Hepatocyte (in vitro differentiated cells): ENCODE data around the gene SNX10.

Experiments used
- EZH2 ChIP-seq: fragments of 200-600 bp; sonication (generic); IDR thresholded peaks from 2 replicates; pipeline ENCODE4 v1.6.1; 2016; ENCODE audit warnings: antibody characterized with exemption, mild to moderate bottlenecking, borderline replicate concordance
- EZH2phosphoT487 ChIP-seq: fragments of 200-600 bp; sonication (generic); IDR thresholded peaks from one replicate; pipeline ENCODE4 v1.6.1; 2018; ENCODE audit warnings: antibody characterized with exemption, mild to moderate bottlenecking, low read depth, moderate library complexity; ENCODE audit not compliant: unreplicated experiment, severe bottlenecking
- TF ChIP-seq, protein P1 (sequence below): fragments of 200-600 bp; sonication (generic); IDR thresholded peaks from 2 replicates; pipeline ENCODE4 v1.5.1; 2016; ENCODE audit warnings: antibody characterized with exemption, mild to moderate bottlenecking; ENCODE audit not compliant: poor library complexity

DNA sequence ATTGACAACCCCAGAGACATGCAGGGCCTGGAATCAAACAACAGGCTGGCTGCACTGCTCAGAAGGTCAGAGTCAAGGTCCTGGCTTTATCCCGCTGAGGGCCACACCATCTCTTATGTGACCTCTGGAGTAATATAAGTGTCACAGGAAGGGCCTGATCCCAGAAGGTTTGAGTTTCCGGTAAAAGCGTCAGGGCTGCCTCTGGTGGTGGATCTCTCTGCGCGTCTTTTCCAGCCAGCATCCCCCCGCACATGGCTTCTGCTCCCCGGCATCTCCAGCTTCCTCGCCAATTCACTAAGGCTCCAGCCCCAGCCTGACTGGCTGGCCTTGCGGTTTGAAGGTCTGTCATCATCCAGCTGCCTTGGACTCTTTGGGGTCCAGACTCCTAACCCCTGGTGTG is 54.2 kb downstream of the SNX10 start:
- TF ChIP-seq, protein P1, sequence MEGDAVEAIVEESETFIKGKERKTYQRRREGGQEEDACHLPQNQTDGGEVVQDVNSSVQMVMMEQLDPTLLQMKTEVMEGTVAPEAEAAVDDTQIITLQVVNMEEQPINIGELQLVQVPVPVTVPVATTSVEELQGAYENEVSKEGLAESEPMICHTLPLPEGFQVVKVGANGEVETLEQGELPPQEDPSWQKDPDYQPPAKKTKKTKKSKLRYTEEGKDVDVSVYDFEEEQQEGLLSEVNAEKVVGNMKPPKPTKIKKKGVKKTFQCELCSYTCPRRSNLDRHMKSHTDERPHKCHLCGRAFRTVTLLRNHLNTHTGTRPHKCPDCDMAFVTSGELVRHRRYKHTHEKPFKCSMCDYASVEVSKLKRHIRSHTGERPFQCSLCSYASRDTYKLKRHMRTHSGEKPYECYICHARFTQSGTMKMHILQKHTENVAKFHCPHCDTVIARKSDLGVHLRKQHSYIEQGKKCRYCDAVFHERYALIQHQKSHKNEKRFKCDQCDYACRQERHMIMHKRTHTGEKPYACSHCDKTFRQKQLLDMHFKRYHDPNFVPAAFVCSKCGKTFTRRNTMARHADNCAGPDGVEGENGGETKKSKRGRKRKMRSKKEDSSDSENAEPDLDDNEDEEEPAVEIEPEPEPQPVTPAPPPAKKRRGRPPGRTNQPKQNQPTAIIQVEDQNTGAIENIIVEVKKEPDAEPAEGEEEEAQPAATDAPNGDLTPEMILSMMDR = no peak
- TF ChIP-seq EZH2 = no peak
- TF ChIP-seq EZH2phosphoT487 = no peak
